ENCODE measurements around the gene POP5. TPM values are rescaled to one million over a fixed set of nuclear protein-coding genes. Genes with fewer than 3 reads are reported as not detected.

Gene POP5
- total RNA-seq, 1 experiment from 2014 or later: 81.0 TPM

DNA sequence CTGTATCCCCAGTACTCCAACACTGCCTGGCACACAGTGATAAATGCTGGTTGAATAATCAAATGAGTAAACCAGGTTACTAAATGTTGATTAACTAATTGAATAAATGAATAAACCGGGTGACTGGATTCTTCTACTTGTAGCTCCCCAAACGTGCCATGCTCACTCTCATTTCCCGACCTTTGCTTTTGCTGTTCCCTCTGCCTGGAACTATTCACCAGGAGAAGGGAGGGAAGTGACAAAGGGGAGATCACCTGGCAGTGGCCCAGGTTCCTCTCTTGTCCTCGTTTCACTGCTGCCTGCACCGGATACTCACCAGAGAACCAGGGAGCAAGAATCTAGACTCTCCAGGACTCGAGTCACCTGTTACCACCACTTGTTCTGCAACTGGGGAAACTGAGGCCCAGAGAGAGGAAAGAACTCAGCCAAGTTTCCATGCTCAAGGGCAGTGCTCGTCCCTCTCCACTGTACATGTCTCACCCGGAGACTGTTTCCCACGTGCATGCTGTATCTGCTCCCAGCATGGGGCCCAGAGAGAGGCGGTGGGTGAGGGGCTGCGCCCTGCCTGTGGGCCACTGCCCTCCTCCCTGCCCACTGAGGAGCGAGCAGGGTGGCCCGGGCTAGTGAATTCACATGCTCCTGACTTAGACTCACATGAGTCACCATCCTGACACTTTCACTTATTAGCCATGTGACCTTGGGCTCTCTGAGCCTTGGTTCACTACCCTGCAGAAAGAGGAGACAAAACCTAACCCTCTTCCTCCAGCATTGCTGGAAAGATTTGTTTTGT lies 17.7 kb upstream of the POP5 start:
- TF ChIP-seq, protein P1, sequence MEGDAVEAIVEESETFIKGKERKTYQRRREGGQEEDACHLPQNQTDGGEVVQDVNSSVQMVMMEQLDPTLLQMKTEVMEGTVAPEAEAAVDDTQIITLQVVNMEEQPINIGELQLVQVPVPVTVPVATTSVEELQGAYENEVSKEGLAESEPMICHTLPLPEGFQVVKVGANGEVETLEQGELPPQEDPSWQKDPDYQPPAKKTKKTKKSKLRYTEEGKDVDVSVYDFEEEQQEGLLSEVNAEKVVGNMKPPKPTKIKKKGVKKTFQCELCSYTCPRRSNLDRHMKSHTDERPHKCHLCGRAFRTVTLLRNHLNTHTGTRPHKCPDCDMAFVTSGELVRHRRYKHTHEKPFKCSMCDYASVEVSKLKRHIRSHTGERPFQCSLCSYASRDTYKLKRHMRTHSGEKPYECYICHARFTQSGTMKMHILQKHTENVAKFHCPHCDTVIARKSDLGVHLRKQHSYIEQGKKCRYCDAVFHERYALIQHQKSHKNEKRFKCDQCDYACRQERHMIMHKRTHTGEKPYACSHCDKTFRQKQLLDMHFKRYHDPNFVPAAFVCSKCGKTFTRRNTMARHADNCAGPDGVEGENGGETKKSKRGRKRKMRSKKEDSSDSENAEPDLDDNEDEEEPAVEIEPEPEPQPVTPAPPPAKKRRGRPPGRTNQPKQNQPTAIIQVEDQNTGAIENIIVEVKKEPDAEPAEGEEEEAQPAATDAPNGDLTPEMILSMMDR (IDR thresholded peaks at IDR 0.05; ENCODE audit: unreplicated experiment): no peak
- intact Hi-C loops (cut with micrococcal nuclease; ENCODE audit: unreplicated experiment): no loop called here
- H3K9me3 Mint-ChIP-seq (ENCODE audit: low read depth, unreplicated experiment): no peaks in the 10 kb centered on the region
- no peaks in the 10 kb centered on the region for H3K27me3 Mint-ChIP-seq (ENCODE audit: unreplicated experiment)
- peak; percentile 43 for DNase-seq
- peaks cover 21% of the 10 kb centered on the region for H3K4me1 Mint-ChIP-seq (ENCODE audit: low read depth, unreplicated experiment)
- no peak overlapping the region for H3K27ac Mint-ChIP-seq (ENCODE audit: unreplicated experiment)
- no peak overlapping the region for H3K4me3 Mint-ChIP-seq (ENCODE audit: low read depth, unreplicated experiment)
- peaks cover 10% of the 10 kb centered on the region for H3K36me3 Mint-ChIP-seq (ENCODE audit: insufficient read depth, unreplicated experiment)
- CTCF ChIA-PET: interaction anchor here (0.6 to 0.8 kb wide), 2 partner anchors 36 to 50 kb away, joined by 3 read pairs; no protein-coding TSS in a partner anchor
- BruUV-seq (replicated peaks): no TSS peak

DNA sequence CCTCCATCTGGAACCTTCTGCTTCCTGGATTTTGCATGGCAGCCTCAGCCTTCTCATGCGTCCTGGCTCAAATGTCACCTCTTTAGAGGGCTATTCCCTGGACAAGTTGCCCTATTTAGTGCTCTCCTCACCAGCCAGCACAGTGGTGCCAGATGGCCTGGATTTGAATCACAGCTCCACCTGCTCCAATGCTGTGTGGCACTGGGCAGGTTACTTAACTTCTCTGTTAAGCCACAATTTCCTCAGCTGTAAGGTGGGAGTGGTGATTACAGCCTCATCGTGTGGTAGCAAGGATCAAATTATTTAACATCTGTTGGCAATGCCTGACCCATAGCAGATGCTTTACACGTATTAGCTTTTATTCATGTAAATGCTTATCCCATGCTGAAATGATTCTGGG lies 16.7 kb upstream of the POP5 start:
- Mint-ChIP-seq H3K4me3 (ENCODE audit: low read depth, unreplicated experiment) (no peak overlapping the region), H3K4me1 (ENCODE audit: low read depth, unreplicated experiment) (peaks cover 19% of the 10 kb centered on the region), H3K36me3 (ENCODE audit: insufficient read depth, unreplicated experiment) (peaks cover 10% of the 10 kb centered on the region), H3K9me3 (ENCODE audit: low read depth, unreplicated experiment) (no peaks in the 10 kb centered on the region), H3K27ac (ENCODE audit: unreplicated experiment) (no peak overlapping the region), H3K27me3 (ENCODE audit: unreplicated experiment) (no peaks in the 10 kb centered on the region)
- no peak for DNase-seq
- no TSS peak for BruUV-seq (replicated peaks)
- intact Hi-C loops (cut with micrococcal nuclease; ENCODE audit: unreplicated experiment): no loop called here
- TF ChIP-seq, protein P1 (IDR thresholded peaks at IDR 0.05; ENCODE audit: unreplicated experiment): no peak
- CTCF ChIA-PET: interaction anchor here (1.3 kb wide), 1 partner anchor 17 kb away, joined by 3 read pairs; the partner anchor contains the start of gene POP5

DNA sequence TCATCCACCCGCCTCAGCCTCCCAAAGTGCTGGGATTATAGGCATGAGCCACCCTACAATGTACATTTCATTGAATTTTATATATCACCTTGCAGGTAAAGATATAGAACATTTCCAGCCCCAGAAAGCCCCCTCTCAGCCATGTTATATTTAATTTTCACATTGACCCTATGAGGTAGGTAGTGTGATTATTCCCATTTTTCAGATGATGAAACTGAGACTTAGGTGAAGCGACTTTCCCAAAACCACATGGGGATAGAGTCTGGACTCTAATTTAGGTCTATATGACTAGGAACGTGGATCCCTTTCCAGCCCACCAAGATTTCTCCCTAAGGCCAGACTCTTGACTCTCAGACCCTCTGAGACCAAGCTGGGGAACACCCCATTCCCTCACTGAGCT lies 15.7 kb upstream of the POP5 start:
- Mint-ChIP-seq H3K4me3 (ENCODE audit: low read depth, unreplicated experiment) (no peak overlapping the region), H3K36me3 (ENCODE audit: insufficient read depth, unreplicated experiment) (peaks cover 10% of the 10 kb centered on the region), H3K4me1 (ENCODE audit: low read depth, unreplicated experiment) (peaks cover 12% of the 10 kb centered on the region), H3K9me3 (ENCODE audit: low read depth, unreplicated experiment) (no peaks in the 10 kb centered on the region), H3K27ac (ENCODE audit: unreplicated experiment) (no peak overlapping the region), H3K27me3 (ENCODE audit: unreplicated experiment) (no peaks in the 10 kb centered on the region)
- TF ChIP-seq, protein P1 (IDR thresholded peaks at IDR 0.05; ENCODE audit: unreplicated experiment): no peak
- CTCF ChIA-PET: interaction anchor here (1.3 kb wide), 1 partner anchor 16 kb away, joined by 3 read pairs; the partner anchor contains the start of gene POP5
- DNase-seq: no peak
- intact Hi-C loops (cut with micrococcal nuclease; ENCODE audit: unreplicated experiment): no loop called here
- BruUV-seq (replicated peaks): no TSS peak

DNA sequence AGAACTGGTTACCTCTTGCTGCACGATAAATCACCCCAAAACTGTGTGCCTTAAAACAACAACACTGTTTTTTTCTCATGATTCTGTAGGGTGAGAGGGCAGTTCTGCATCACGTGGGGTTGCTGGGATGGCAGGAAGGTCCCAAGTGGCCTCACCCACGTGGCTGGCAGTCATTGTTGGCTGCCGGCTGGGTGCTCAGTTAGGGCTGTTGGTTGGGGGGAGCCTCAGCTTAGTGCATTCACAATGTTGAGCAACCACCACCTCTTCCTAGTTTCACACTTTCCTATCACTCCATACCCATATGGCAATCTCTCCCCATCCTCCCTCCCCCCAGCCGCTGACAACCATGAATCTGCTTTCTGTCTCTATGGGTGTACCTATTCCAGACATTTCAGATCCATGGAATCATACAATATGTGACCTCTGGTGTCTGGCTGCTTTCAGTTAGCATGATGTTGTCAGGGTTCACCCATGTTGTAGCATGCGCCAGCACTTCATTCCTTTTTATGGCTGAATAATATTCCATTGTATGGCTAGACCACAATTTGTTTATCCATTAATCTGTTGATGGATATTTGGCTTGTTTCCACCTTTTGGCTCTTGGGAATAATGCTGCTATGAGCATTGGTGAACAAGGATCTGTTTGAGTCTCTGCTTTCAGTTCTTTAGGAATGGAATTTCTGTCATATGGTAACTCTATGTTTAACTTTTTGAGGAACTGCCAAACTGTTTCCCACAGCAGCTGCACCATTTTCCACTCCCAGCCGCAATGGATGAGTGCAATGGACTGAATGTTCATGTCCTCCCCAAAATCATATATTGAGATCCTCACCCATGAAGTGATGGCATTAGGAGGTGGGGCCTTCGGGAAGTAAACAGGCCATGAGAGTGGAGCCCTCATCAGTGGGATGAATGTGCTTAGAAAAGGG lies 11.2 kb upstream of the POP5 start:
- TF ChIP-seq, protein P1 (IDR thresholded peaks at IDR 0.05; ENCODE audit: unreplicated experiment): no peak
- DNase-seq: no peak
- Mint-ChIP-seq H3K27me3 (ENCODE audit: unreplicated experiment) (no peaks in the 10 kb centered on the region), H3K36me3 (ENCODE audit: insufficient read depth, unreplicated experiment) (no peaks in the 10 kb centered on the region), H3K4me3 (ENCODE audit: low read depth, unreplicated experiment) (no peak overlapping the region), H3K9me3 (ENCODE audit: low read depth, unreplicated experiment) (no peaks in the 10 kb centered on the region), H3K27ac (ENCODE audit: unreplicated experiment) (no peak overlapping the region), H3K4me1 (ENCODE audit: low read depth, unreplicated experiment) (peaks cover 8% of the 10 kb centered on the region)
- CTCF ChIA-PET: interaction anchor here (0.6 kb wide), 1 partner anchor 37 kb away, joined by 3 read pairs; no protein-coding TSS in a partner anchor
- no TSS peak for BruUV-seq (replicated peaks)
- intact Hi-C loops (cut with micrococcal nuclease; ENCODE audit: unreplicated experiment): no loop called here

Data from Calu3 (cell line).